Endothelial cell of umbilical vein (primary cell): ENCODE results near the gene ANKS1A. TPM values are rescaled to one million over a fixed set of nuclear protein-coding genes. Genes with fewer than 3 reads are reported as not detected.

ENCODE experiments used
- BruUV-seq: library from RNA; stranded (reverse); fragments of 400-500 nt; replicated peaks from 2 replicates; lab custom pipeline; 2021; lab: Mats Ljungman, UMichigan
- CTCF ChIA-PET: fragments of 300-600, 350-600 bp; sonication (Branson Sonifier 250); formaldehyde crosslinking; loops from one replicate; lab custom pipeline; 2021; ENCODE audit warnings: antibody characterized with exemption, inconsistent platforms; lab: Charles Lee
- POLR2A ChIA-PET: fragments of 300-600, 350-600 bp; sonication (Branson Sonifier 250); formaldehyde crosslinking; loops from one replicate; lab custom pipeline; 2021; ENCODE audit warnings: antibody characterized with exemption, inconsistent platforms; lab: Charles Lee
- DNase-seq: peaks from one replicate; pipeline ENCODE4 v3.0.0-alpha.2; 2011; ENCODE audit warnings: low read depth, low spot score
- FAIRE-seq: peaks from 2 replicates; lab custom pipeline; 2011; peaks lifted over from hg19 to GRCh38; lab: Jason Lieb, UNC
- H2AFZ ChIP-seq: 2 replicates; pipeline ENCODE4 v1.6.0; 2012; ENCODE audit warnings: low read depth, low read length, control low read depth, inconsistent platforms
- H3K27ac ChIP-seq: 2 replicates; pipeline ENCODE4 v1.5.1; 2011; ENCODE audit warnings: low read depth, mild to moderate bottlenecking, control low read depth, low read length, moderate library complexity; ENCODE audit not compliant: insufficient read depth
- H3K27me3 ChIP-seq, 2 experiments: 2 replicates each; pipeline versions ENCODE4 v1.6.0 to v1.6.1; 2011; ENCODE audit warnings: low read length in 2 of 2, mixed read lengths in 1 of 2; ENCODE audit not compliant: control insufficient read depth in 2 of 2, insufficient read depth in 2 of 2
- H3K36me3 ChIP-seq, 2 experiments: 2 replicates in 1 of 2; 3 replicates in 1 of 2; pipeline ENCODE4 v1.5.1; 2011; ENCODE audit warnings: low read length in 2 of 2, mild to moderate bottlenecking in 1 of 2, moderate library complexity in 1 of 2; ENCODE audit not compliant: control insufficient read depth in 2 of 2, insufficient read depth in 2 of 2; ENCODE audit errors: extremely low read depth in 1 of 2
- H3K4me1 ChIP-seq: 3 replicates; pipeline ENCODE4 v1.5.1; 2011; ENCODE audit warnings: mild to moderate bottlenecking, low read length; ENCODE audit not compliant: control insufficient read depth, insufficient read depth; ENCODE audit errors: extremely low read depth
- H3K4me2 ChIP-seq: 2 replicates; pipeline ENCODE4 v1.6.1; 2011; ENCODE audit warnings: low read length, control low read depth, mixed read lengths; ENCODE audit not compliant: insufficient read depth
- H3K4me3 ChIP-seq, 3 experiments: fragments of 200-600 bp in 1 of 3; sonication (generic), shearing (Covaris generic) in 1 of 3; replicated peaks in 1 of 3; 2 replicates each; pipeline ENCODE4 v1.5.1; 2011 to 2016; ENCODE audit warnings: control low read depth in 3 of 3, low read length in 3 of 3, mild to moderate bottlenecking in 2 of 3, inconsistent platforms in 1 of 3, low read depth in 1 of 3, moderate library complexity in 1 of 3; ENCODE audit not compliant: insufficient read depth in 1 of 3
- H3K79me2 ChIP-seq: 2 replicates; pipeline ENCODE4 v1.6.0; 2012; ENCODE audit warnings: low read length, inconsistent platforms; ENCODE audit not compliant: control insufficient read depth, insufficient read depth
- H3K9ac ChIP-seq: replicated peaks from 2 replicates; pipeline ENCODE3; 2011; ENCODE audit warnings: low read length, control low read depth; ENCODE audit not compliant: insufficient read depth; ENCODE audit errors: extremely low read depth
- H3K9me1 ChIP-seq: replicated peaks from 3 replicates; pipeline ENCODE4 v1.6.0; 2011; ENCODE audit warnings: mild to moderate bottlenecking, low read length; ENCODE audit not compliant: control insufficient read depth, insufficient read depth; ENCODE audit errors: extremely low read depth
- H3K9me3 ChIP-seq: replicated peaks from 2 replicates; pipeline ENCODE4 v1.5.1; 2012; ENCODE audit warnings: low read length, inconsistent platforms; ENCODE audit not compliant: control insufficient read depth, insufficient read depth
- H4K20me1 ChIP-seq: replicated peaks from 2 replicates; pipeline ENCODE3; 2011; ENCODE audit warnings: mild to moderate bottlenecking, low read length; ENCODE audit not compliant: control insufficient read depth, insufficient read depth; ENCODE audit errors: extremely low read depth
- EZH2 ChIP-seq: IDR thresholded peaks from 2 replicates; pipeline ENCODE4 v1.6.1; 2012; ENCODE audit warnings: borderline replicate concordance, low read depth, mild to moderate bottlenecking, moderate library complexity, low read length, inconsistent platforms; ENCODE audit not compliant: severe bottlenecking
- FOS ChIP-seq: IDR thresholded peaks from 2 replicates; pipeline ENCODE4 v1.6.1; 2011; ENCODE audit warnings: mild to moderate bottlenecking, low read length, moderate library complexity, borderline replicate concordance; ENCODE audit not compliant: insufficient read depth
- GATA2 ChIP-seq: IDR thresholded peaks from 2 replicates; pipeline ENCODE4 v1.7.0; 2011; ENCODE audit warnings: low read depth, mild to moderate bottlenecking, moderate library complexity, mixed read lengths, low read length; ENCODE audit not compliant: insufficient read length, insufficient read depth
- JUN ChIP-seq: IDR thresholded peaks from 2 replicates; pipeline ENCODE4 v1.6.1; 2011; ENCODE audit warnings: borderline replicate concordance, low read depth; ENCODE audit not compliant: insufficient read length, insufficient read depth
- MYC ChIP-seq: IDR thresholded peaks from one replicate; pipeline ENCODE4 v1.6.1; 2011; ENCODE audit warnings: mild to moderate bottlenecking, low read depth, low read length
- POLR2A ChIP-seq: IDR thresholded peaks from 2 replicates; pipeline ENCODE4 v1.6.1; 2012; ENCODE audit warnings: low read depth, mild to moderate bottlenecking, control low read depth, low read length
- POLR2AphosphoS5 ChIP-seq: IDR thresholded peaks from 2 replicates; pipeline ENCODE4 v1.6.1; 2012; ENCODE audit warnings: low read depth, mild to moderate bottlenecking, control low read depth, low read length, moderate library complexity; ENCODE audit not compliant: insufficient read depth
- dilution Hi-C: fragments of 300-500 bp; cut with MboI; formaldehyde crosslinking; loops from one replicate; pipeline ENCODE4 v1.15.0; 2019; ENCODE audit warnings: low sequenced_read_pairs; ENCODE audit not compliant: extremely low pct_ligation_motif_present
- intact Hi-C: fragments of 100-400 bp; cut with micrococcal nuclease; formaldehyde crosslinking; loops from one replicate; pipeline ENCODE4 v1.10.0; 2022
- polyA plus RNA-seq, 4 experiments: library from polyadenylated mRNA; depleted of rRNA in 3 of 4; stranded (reverse) in 3 of 4; unstranded in 1 of 4; fragments of >200 nt; gene quantifications; 2 replicates each; pipeline versions ENCODE4 v1.2.1 to v1.2.3, GENCODE V29; 2011 to 2012; ENCODE audit warnings: missing spikeins in 1 of 4
- total RNA-seq: library from RNA; stranded (reverse); gene quantifications from 2 replicates; pipeline ENCODE4 v1.2.3, GENCODE V29; 2021
- TF ChIP-seq, protein P1 (sequence below), 2 donors: IDR thresholded peaks; 1 replicate in 1 of 2; 2 replicates in 1 of 2; pipeline ENCODE4 v1.5.1; 2011; ENCODE audit warnings: low read length in 2 of 2, mild to moderate bottlenecking in 2 of 2, moderate library complexity in 2 of 2, control low read depth in 1 of 2, inconsistent platforms in 1 of 2, low read depth in 1 of 2; ENCODE audit not compliant: insufficient read depth in 1 of 2; ENCODE audit errors: extremely low read depth in 1 of 2
- TF ChIP-seq, protein P2 (sequence below): IDR thresholded peaks from 2 replicates; pipeline ENCODE4 v1.6.1; 2011; ENCODE audit not compliant: insufficient read depth, insufficient read length

ANKS1A gene
- total and polyA plus RNA-seq, 2 donors (not counting 3 experiments of a cell fraction or from before 2014, with no cell fraction given), result 8.9 to 26.1 TPM

- Histone ChIP-seq H3K4me2 (no peak overlapping the region), H3K9me1 (no peaks in the 10 kb centered on the region), H4K20me1 (no peaks in the 10 kb centered on the region), H3K79me2 (no peaks in the 10 kb centered on the region), H3K4me3 (no peak overlapping the region), H3K27me3 (no peaks in the 10 kb centered on the region), H3K4me1 (no peaks in the 10 kb centered on the region), H3K27ac (no peak overlapping the region), H2AFZ (no peak overlapping the region), H3K9me3 (no peaks in the 10 kb centered on the region), H3K9ac (no peak overlapping the region), H3K36me3 (no peaks in the 10 kb centered on the region)
- no peak for FAIRE-seq
- dilution Hi-C loops, result no loop called here
- DNase-seq, result no peak
- POLR2A ChIA-PET, result no interaction called here
- CTCF ChIA-PET, result interaction anchor here (1.0 kb wide), 1 partner anchor 134 kb away, joined by 3 read pairs; no protein-coding TSS in a partner anchor
- no peak for TF ChIP-seq FOS
- TF ChIP-seq, protein P1, sequence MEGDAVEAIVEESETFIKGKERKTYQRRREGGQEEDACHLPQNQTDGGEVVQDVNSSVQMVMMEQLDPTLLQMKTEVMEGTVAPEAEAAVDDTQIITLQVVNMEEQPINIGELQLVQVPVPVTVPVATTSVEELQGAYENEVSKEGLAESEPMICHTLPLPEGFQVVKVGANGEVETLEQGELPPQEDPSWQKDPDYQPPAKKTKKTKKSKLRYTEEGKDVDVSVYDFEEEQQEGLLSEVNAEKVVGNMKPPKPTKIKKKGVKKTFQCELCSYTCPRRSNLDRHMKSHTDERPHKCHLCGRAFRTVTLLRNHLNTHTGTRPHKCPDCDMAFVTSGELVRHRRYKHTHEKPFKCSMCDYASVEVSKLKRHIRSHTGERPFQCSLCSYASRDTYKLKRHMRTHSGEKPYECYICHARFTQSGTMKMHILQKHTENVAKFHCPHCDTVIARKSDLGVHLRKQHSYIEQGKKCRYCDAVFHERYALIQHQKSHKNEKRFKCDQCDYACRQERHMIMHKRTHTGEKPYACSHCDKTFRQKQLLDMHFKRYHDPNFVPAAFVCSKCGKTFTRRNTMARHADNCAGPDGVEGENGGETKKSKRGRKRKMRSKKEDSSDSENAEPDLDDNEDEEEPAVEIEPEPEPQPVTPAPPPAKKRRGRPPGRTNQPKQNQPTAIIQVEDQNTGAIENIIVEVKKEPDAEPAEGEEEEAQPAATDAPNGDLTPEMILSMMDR (IDR thresholded peaks at IDR 0.05; ENCODE audit: extremely low read depth in 1 of 2, insufficient read depth in 1 of 2, low read depth in 1 of 2, low read length in 2 of 2), result no peak
- no peak for TF ChIP-seq POLR2AphosphoS5
- no peak for TF ChIP-seq POLR2A
- TF ChIP-seq GATA2, result no peak
- TF ChIP-seq JUN, result no peak
- no peak for TF ChIP-seq EZH2
- TF ChIP-seq, protein P2, sequence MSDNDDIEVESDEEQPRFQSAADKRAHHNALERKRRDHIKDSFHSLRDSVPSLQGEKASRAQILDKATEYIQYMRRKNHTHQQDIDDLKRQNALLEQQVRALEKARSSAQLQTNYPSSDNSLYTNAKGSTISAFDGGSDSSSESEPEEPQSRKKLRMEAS, result no peak
- no peak for TF ChIP-seq MYC
- no TSS peak for BruUV-seq
- intact Hi-C loops, result no loop called here
Observed at GRCh38 chr6:35120746-35121145, 231.7 kb downstream of the ANKS1A start.
